Esophagus muscularis mucosa (tissue), 3 donors: Measurements from ENCODE around the gene DBN1.

Experiments
- POLR2A ChIP-seq: fragments of 450-650 bp; IDR thresholded peaks from one replicate; pipeline ENCODE4 v1.6.1; 2017; ENCODE audit warnings: antibody characterized with exemption, moderate library complexity, mild to moderate bottlenecking, low read depth
- POLR2AphosphoS5 ChIP-seq, 2 donors: sonication (generic); formaldehyde crosslinking; IDR thresholded peaks; one replicate each; pipeline ENCODE4 v1.6.1; 2017; ENCODE audit warnings: antibody characterized with exemption in 2 of 2
- TF ChIP-seq, protein P1 (sequence below), 3 experiments: fragments of 200-600 bp in 2 of 3; fragments of 450-650 bp in 1 of 3; sonication (generic) in 2 of 3; IDR thresholded peaks; one replicate each; pipeline ENCODE4 v1.5.1; 2017 to 2019; ENCODE audit warnings: antibody characterized with exemption in 3 of 3, mild to moderate bottlenecking in 2 of 3, moderate library complexity in 1 of 3

- TF ChIP-seq, protein P1, sequence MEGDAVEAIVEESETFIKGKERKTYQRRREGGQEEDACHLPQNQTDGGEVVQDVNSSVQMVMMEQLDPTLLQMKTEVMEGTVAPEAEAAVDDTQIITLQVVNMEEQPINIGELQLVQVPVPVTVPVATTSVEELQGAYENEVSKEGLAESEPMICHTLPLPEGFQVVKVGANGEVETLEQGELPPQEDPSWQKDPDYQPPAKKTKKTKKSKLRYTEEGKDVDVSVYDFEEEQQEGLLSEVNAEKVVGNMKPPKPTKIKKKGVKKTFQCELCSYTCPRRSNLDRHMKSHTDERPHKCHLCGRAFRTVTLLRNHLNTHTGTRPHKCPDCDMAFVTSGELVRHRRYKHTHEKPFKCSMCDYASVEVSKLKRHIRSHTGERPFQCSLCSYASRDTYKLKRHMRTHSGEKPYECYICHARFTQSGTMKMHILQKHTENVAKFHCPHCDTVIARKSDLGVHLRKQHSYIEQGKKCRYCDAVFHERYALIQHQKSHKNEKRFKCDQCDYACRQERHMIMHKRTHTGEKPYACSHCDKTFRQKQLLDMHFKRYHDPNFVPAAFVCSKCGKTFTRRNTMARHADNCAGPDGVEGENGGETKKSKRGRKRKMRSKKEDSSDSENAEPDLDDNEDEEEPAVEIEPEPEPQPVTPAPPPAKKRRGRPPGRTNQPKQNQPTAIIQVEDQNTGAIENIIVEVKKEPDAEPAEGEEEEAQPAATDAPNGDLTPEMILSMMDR (IDR thresholded peaks at IDR 0.05): no peak
- TF ChIP-seq POLR2A (no peak), POLR2AphosphoS5 (IDR thresholded peaks at IDR 0.05) (peak; percentile 40 to 57)
These were observed 1.7 kb downstream of the DBN1 start for GRCh38 chr5:177471610-177472356.
